SK-N-SH treated with all-trans-retinoic acid at 6 μM for 48 hours (cell line): Measurements from ENCODE around the gene RAB7A.

Source experiments
- GLIS3 ChIP-seq: fragments of 250-450 bp; sonication (Bioruptor Pico); IDR thresholded peaks from 2 replicates; pipeline ENCODE4 v1.5.0; 2020; ENCODE audit warnings: mild to moderate bottlenecking, moderate library complexity
- TCF4 ChIP-seq: fragments of 250-450 bp; sonication (Bioruptor Pico); IDR thresholded peaks from 2 replicates; pipeline ENCODE4 v1.8.0; 2021; ENCODE audit warnings: mild to moderate bottlenecking, moderate library complexity, borderline replicate concordance
- ZC3H10 ChIP-seq: fragments of 250-450 bp; sonication (Bioruptor Pico); IDR thresholded peaks from 2 replicates; pipeline ENCODE4 v1.5.1; 2021; ENCODE audit warnings: mild to moderate bottlenecking, moderate library complexity
- ZFP30 ChIP-seq: fragments of 450-650 bp; formaldehyde crosslinking; IDR thresholded peaks from 2 replicates; pipeline ENCODE4 v1.5.0; 2022; ENCODE audit warnings: mild to moderate bottlenecking, moderate library complexity
- ZNF565 ChIP-seq: fragments of 450-650 bp; formaldehyde crosslinking; conservative IDR thresholded peaks from 2 replicates; pipeline ENCODE4 v1.5.0; 2020; ENCODE audit warnings: low read depth, mild to moderate bottlenecking, moderate library complexity
- TF ChIP-seq, protein P1 (sequence below): fragments of 250-450 bp; sonication (Bioruptor Pico); IDR thresholded peaks from 2 replicates; pipeline ENCODE4 v1.8.0; 2020; ENCODE audit warnings: mild to moderate bottlenecking, moderate library complexity, borderline replicate concordance
- TF ChIP-seq, protein P2 (sequence below): fragments of 250-450 bp; sonication (Bioruptor Pico); IDR thresholded peaks from 2 replicates; pipeline ENCODE4 v1.5.1; 2021; ENCODE audit warnings: mild to moderate bottlenecking, moderate library complexity

DNA sequence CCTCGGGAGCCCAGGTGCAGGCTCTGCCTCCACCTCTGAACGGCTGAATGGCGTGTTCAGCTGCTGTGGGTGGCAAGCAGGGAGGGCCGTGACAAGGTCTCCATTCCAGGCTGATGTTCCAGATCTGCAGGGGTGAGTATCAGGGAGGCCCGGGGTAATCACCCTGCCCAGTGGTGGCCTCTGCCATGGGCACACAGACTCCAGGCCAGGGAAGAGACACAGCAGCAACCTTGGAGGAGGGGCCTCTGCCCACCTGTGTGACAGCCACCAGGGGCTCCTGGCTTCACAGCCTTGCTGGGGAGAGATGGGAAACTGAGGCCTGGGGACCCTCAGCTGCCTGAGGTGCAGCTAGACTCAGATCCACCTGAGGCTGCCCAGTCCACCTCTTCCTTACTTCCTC is 127.8 kb downstream of the RAB7A start:
- no peak for TF ChIP-seq GLIS3 (CRISPR knock-in tag)
- no peak for TF ChIP-seq ZC3H10
- TF ChIP-seq TCF4 (CRISPR knock-in tag): no peak
- TF ChIP-seq, protein P1, sequence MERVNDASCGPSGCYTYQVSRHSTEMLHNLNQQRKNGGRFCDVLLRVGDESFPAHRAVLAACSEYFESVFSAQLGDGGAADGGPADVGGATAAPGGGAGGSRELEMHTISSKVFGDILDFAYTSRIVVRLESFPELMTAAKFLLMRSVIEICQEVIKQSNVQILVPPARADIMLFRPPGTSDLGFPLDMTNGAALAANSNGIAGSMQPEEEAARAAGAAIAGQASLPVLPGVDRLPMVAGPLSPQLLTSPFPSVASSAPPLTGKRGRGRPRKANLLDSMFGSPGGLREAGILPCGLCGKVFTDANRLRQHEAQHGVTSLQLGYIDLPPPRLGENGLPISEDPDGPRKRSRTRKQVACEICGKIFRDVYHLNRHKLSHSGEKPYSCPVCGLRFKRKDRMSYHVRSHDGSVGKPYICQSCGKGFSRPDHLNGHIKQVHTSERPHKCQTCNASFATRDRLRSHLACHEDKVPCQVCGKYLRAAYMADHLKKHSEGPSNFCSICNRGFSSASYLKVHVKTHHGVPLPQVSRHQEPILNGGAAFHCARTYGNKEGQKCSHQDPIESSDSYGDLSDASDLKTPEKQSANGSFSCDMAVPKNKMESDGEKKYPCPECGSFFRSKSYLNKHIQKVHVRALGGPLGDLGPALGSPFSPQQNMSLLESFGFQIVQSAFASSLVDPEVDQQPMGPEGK (CRISPR knock-in tag): no peak
- TF ChIP-seq ZFP30: no peak
- TF ChIP-seq ZNF565 (CRISPR knock-in tag): no peak
- TF ChIP-seq, protein P2, sequence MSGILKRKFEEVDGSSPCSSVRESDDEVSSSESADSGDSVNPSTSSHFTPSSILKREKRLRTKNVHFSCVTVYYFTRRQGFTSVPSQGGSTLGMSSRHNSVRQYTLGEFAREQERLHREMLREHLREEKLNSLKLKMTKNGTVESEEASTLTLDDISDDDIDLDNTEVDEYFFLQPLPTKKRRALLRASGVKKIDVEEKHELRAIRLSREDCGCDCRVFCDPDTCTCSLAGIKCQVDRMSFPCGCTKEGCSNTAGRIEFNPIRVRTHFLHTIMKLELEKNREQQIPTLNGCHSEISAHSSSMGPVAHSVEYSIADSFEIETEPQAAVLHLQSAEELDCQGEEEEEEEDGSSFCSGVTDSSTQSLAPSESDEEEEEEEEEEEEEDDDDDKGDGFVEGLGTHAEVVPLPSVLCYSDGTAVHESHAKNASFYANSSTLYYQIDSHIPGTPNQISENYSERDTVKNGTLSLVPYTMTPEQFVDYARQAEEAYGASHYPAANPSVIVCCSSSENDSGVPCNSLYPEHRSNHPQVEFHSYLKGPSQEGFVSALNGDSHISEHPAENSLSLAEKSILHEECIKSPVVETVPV (CRISPR knock-in tag): no peak
